CD4-positive, CD25-positive, alpha-beta regulatory T cell (primary cell): ENCODE measurements around the gene PSMC6. TPM values are rescaled to one million over a fixed set of nuclear protein-coding genes. Genes with fewer than 3 reads are reported as not detected.

Experiments used
- ATAC-seq, 2 donors: fragments of 150-1000 bp; cut with Tn5 transposase; one replicate each; pipeline ENCODE4 v1.10.0; 2021; ENCODE audit warnings: low read depth in 2 of 2, moderate number of reproducible peaks in 2 of 2, moderate library complexity in 1 of 2
- DNase-seq, 3 donors: peaks; one replicate each; pipeline versions ENCODE4 v3.0.0 to v3.0.0-alpha.2; 2012 to 2022; ENCODE audit warnings: mixed read lengths in 1 of 3
- H3K27ac ChIP-seq: one replicate; pipeline ENCODE4 v1.7.0; 2013; ENCODE audit warnings: mild to moderate bottlenecking, low read length; ENCODE audit not compliant: insufficient read depth, poor library complexity, severe bottlenecking
- H3K27me3 ChIP-seq: one replicate; pipeline ENCODE4 v1.7.0; 2013; ENCODE audit warnings: low read length; ENCODE audit not compliant: control insufficient read depth, insufficient read depth
- H3K36me3 ChIP-seq: one replicate; pipeline ENCODE4 v1.7.0; 2013; ENCODE audit warnings: mild to moderate bottlenecking, low read length, moderate library complexity; ENCODE audit not compliant: control insufficient read depth, insufficient read depth
- H3K4me1 ChIP-seq: 2 replicates; pipeline ENCODE4 v1.7.0; 2013; ENCODE audit warnings: mild to moderate bottlenecking, low read length; ENCODE audit not compliant: insufficient read depth, control insufficient read depth, poor library complexity, severe bottlenecking
- H3K4me3 ChIP-seq: one replicate; pipeline ENCODE4 v1.7.0; 2013; ENCODE audit warnings: low read depth, mild to moderate bottlenecking, low read length, moderate library complexity
- H3K9me3 ChIP-seq, 2 experiments: 1 replicate in 1 of 2; 2 replicates in 1 of 2; pipeline ENCODE4 v1.7.0; 2013; ENCODE audit warnings: low read length in 2 of 2, mild to moderate bottlenecking in 1 of 2, moderate library complexity in 1 of 2; ENCODE audit not compliant: control insufficient read depth in 2 of 2
- H3K27ac Mint-ChIP-seq, 3 donors: one replicate each; pipeline ENCODE4 v1.8.0; 2020 to 2022; ENCODE audit warnings: mild to moderate bottlenecking in 3 of 3, mixed read lengths in 3 of 3, moderate library complexity in 2 of 3
- H3K27me3 Mint-ChIP-seq: one replicate; pipeline ENCODE4 v1.8.0; 2022; ENCODE audit warnings: mild to moderate bottlenecking, mixed read lengths
- H3K36me3 Mint-ChIP-seq: one replicate; pipeline ENCODE4 v1.8.0; 2020; ENCODE audit warnings: mixed read lengths
- H3K4me1 Mint-ChIP-seq, 4 donors: one replicate each; pipeline ENCODE4 v1.8.0; 2020 to 2022; ENCODE audit warnings: mixed read lengths in 4 of 4, mild to moderate bottlenecking in 1 of 4
- H3K4me3 Mint-ChIP-seq, 4 donors: one replicate each; pipeline ENCODE4 v1.8.0; 2020 to 2022; ENCODE audit warnings: mild to moderate bottlenecking in 4 of 4, mixed read lengths in 4 of 4, moderate library complexity in 3 of 4
- H3K9me3 Mint-ChIP-seq, 7 donors: one replicate each; pipeline ENCODE4 v1.8.0; 2020 to 2022; ENCODE audit warnings: mixed read lengths in 7 of 7, mild to moderate bottlenecking in 3 of 7, moderate library complexity in 2 of 7
- polyA plus RNA-seq, 4 donors: library from polyadenylated mRNA; unstranded; fragments of 300-500 nt; fragmentation: Illumina TruSeq; gene quantifications; one replicate each; pipeline ENCODE4 v1.2.3, GENCODE V29; 2021
- total RNA-seq: library from RNA; stranded (reverse); gene quantifications from one replicate; pipeline ENCODE4 v1.2.3, GENCODE V29; 2022

The PSMC6 gene
- total and polyA plus RNA-seq, 5 donors from 2014 or later: 69.7 to 110 (median 80.7) TPM

GRCh38 chr14:52700701-52701172 is 6.3 kb upstream of the PSMC6 start:
- H3K4me1 ChIP-seq: no peaks in the 10 kb centered on the region

DNA sequence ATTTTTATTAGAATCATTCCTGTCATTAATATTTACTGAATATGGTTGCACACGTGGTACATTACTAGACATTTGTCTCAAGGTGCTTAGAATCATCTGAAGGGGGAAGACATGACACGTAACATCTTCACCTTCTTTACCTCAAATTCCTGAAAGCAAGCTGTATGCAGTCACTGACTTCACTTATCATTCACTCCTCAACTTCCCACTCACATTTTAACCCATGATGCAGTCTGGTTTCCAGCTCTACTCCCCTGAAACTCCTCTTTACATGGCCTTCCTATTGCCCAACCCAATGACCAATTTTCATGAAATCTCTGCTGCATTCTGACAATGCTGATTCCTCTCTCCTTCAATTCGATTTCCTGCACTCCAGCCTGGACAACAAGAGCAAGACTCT is 5.8 kb upstream of the PSMC6 start:
- H3K4me3 Mint-ChIP-seq: peak overlapping the region in 1 of 4 donors; percentile 58
- H3K27ac Mint-ChIP-seq: no peak overlapping the region
- H3K9me3 ChIP-seq: no peaks in the 10 kb centered on the region
- H3K4me3 ChIP-seq: no peak overlapping the region
- H3K36me3 Mint-ChIP-seq: no peaks in the 10 kb centered on the region
- ATAC-seq (no peak), DNase-seq (no peak)
- H3K27me3 ChIP-seq: no peaks in the 10 kb centered on the region
- H3K27me3 Mint-ChIP-seq: peaks cover 5% of the 10 kb centered on the region
- no peak overlapping the region for H3K27ac ChIP-seq
- no peaks in the 10 kb centered on the region for H3K36me3 ChIP-seq
- H3K4me1 Mint-ChIP-seq: peaks cover 0 to 7% (median 2%) of the 10 kb centered on the region in 4 donors
- no peaks in the 10 kb centered on the region for H3K9me3 Mint-ChIP-seq
- no peaks in the 10 kb centered on the region for H3K4me1 ChIP-seq

More at GRCh38 chr14:52700701-52701172, 6.3 kb upstream of the PSMC6 start:
- Histone ChIP-seq H3K27me3 (no peaks in the 10 kb centered on the region), H3K36me3 (no peaks in the 10 kb centered on the region), H3K27ac (no peak overlapping the region), H3K9me3 (no peaks in the 10 kb centered on the region), H3K4me3 (no peak overlapping the region)
- no peak for DNase-seq
- no peaks in the 10 kb centered on the region for H3K9me3 Mint-ChIP-seq
- H3K27ac Mint-ChIP-seq: no peak overlapping the region
- H3K4me1 Mint-ChIP-seq: peaks cover 0 to 3% (median 0%) of the 10 kb centered on the region in 4 donors
- H3K36me3 Mint-ChIP-seq: no peaks in the 10 kb centered on the region
- H3K27me3 Mint-ChIP-seq: peaks cover 5% of the 10 kb centered on the region
- H3K4me3 Mint-ChIP-seq: no peak overlapping the region
- ATAC-seq: no peak

- H3K27me3 Mint-ChIP-seq: peaks cover 5% of the 10 kb centered on the region
- no peak overlapping the region for H3K4me3 Mint-ChIP-seq
- no peak overlapping the region for H3K27ac Mint-ChIP-seq
- no peaks in the 10 kb centered on the region for H3K27me3 ChIP-seq
- H3K4me1 Mint-ChIP-seq: peaks cover 10 to 27% (median 19%) of the 10 kb centered on the region in 4 donors
- DNase-seq (no peak), ATAC-seq (no peak)
- H3K4me3 ChIP-seq: no peak overlapping the region
- H3K27ac ChIP-seq: no peak overlapping the region
- no peaks in the 10 kb centered on the region for H3K36me3 ChIP-seq
- H3K9me3 ChIP-seq: no peaks in the 10 kb centered on the region
- H3K9me3 Mint-ChIP-seq: no peaks in the 10 kb centered on the region
- H3K36me3 Mint-ChIP-seq: no peaks in the 10 kb centered on the region
- peaks cover 16% of the 10 kb centered on the region for H3K4me1 ChIP-seq
Observed at GRCh38 chr14:52703225-52703624, 3.8 kb upstream of the PSMC6 start.

GRCh38 chr14:52703664-52704063 is 3.3 kb upstream of the PSMC6 start:
- ATAC-seq: no peak
- no peak overlapping the region for H3K4me3 ChIP-seq
- Mint-ChIP-seq H3K9me3 (no peaks in the 10 kb centered on the region), H3K27me3 (peaks cover 5% of the 10 kb centered on the region), H3K4me3 (peak overlapping the region in 1 of 4 donors; percentile 5), H3K36me3 (peaks cover 2% of the 10 kb centered on the region), H3K27ac (no peak overlapping the region), H3K4me1 (peaks cover 15 to 31% (median 24%) of the 10 kb centered on the region in 4 donors)
- H3K4me1 ChIP-seq: peaks cover 21% of the 10 kb centered on the region
- H3K9me3 ChIP-seq: no peaks in the 10 kb centered on the region
- no peak for DNase-seq
- no peak overlapping the region for H3K27ac ChIP-seq
- peaks cover 3% of the 10 kb centered on the region for H3K36me3 ChIP-seq
- H3K27me3 ChIP-seq: no peaks in the 10 kb centered on the region

- Histone ChIP-seq H3K27ac (peak overlapping the region; percentile 90), H3K4me1 (peaks cover 25% of the 10 kb centered on the region), H3K9me3 (no peaks in the 10 kb centered on the region), H3K4me3 (peak overlapping the region; percentile 92), H3K36me3 (peaks cover 28% of the 10 kb centered on the region), H3K27me3 (no peaks in the 10 kb centered on the region)
- Mint-ChIP-seq H3K4me3 (peak overlapping the region; percentile 92 to 100 (median 96)), H3K9me3 (no peaks in the 10 kb centered on the region), H3K27me3 (peaks cover 5% of the 10 kb centered on the region), H3K4me1 (peaks cover 22 to 54% (median 40%) of the 10 kb centered on the region in 4 donors), H3K36me3 (peaks cover 21% of the 10 kb centered on the region), H3K27ac (peak overlapping the region; percentile 94 to 97 (median 95))
- DNase-seq: peak; percentile 23 to 80 (median 34)
- ATAC-seq: peak in 1 of 2 donors; percentile 17
Observed at GRCh38 chr14:52706286-52706685, 714 bp upstream of the PSMC6 start.

- Mint-ChIP-seq H3K4me1 (peaks cover 34 to 61% (median 45%) of the 10 kb centered on the region in 4 donors), H3K9me3 (peaks cover 0 to 1% (median 0%) of the 10 kb centered on the region in 7 donors), H3K36me3 (peaks cover 46% of the 10 kb centered on the region), H3K27me3 (no peaks in the 10 kb centered on the region), H3K4me3 (no peak overlapping the region), H3K27ac (no peak overlapping the region)
- ATAC-seq (no peak), DNase-seq (no peak)
- Histone ChIP-seq H3K4me1 (peaks cover 20% of the 10 kb centered on the region), H3K27me3 (no peaks in the 10 kb centered on the region), H3K9me3 (no peaks in the 10 kb centered on the region), H3K27ac (no peak overlapping the region), H3K4me3 (no peak overlapping the region), H3K36me3 (peaks cover 76% of the 10 kb centered on the region)
Observed at GRCh38 chr14:52711666-52712065, 4.7 kb downstream of the PSMC6 start.

- no peak for DNase-seq
- H3K27me3 Mint-ChIP-seq: no peaks in the 10 kb centered on the region
- peaks cover 0 to 1% (median 0%) of the 10 kb centered on the region in 7 donors for H3K9me3 Mint-ChIP-seq
- H3K27ac ChIP-seq: no peak overlapping the region
- H3K27ac Mint-ChIP-seq: no peak overlapping the region
- ATAC-seq: no peak
- no peaks in the 10 kb centered on the region for H3K9me3 ChIP-seq
- peaks cover 33% of the 10 kb centered on the region for H3K36me3 Mint-ChIP-seq
- no peaks in the 10 kb centered on the region for H3K27me3 ChIP-seq
- H3K4me1 Mint-ChIP-seq: peaks cover 10 to 24% (median 17%) of the 10 kb centered on the region in 4 donors
- H3K36me3 ChIP-seq: peaks cover 84% of the 10 kb centered on the region
- no peak overlapping the region for H3K4me3 ChIP-seq
- no peaks in the 10 kb centered on the region for H3K4me1 ChIP-seq
- no peak overlapping the region for H3K4me3 Mint-ChIP-seq
Observed at GRCh38 chr14:52716155-52716554, 9.2 kb downstream of the PSMC6 start.
